Measurements from ENCODE around the gene IAPP.
"Not testable (repeated sequence)": the region's sequence is repeated elsewhere in the genome, so short reads cannot be mapped to it uniquely, and the experiment has no call there.

The IAPP gene

GRCh38 chr12:21413369-21414277 lies 40.9 kb downstream of the IAPP start:
- no peak for TF ChIP-seq CTCF (IDR thresholded peaks at IDR 0.05; ENCODE audit: low read depth, low read length, missing control alignments)
- H3K4me3 ChIP-seq (ENCODE audit: low read depth, low read length): no peak overlapping the region
- DNase-seq (ENCODE audit: low read depth): no peak

GRCh38 chr12:21416511-21417121 lies 43.9 kb downstream of the IAPP start:
- no peak for TF ChIP-seq CTCF (IDR thresholded peaks at IDR 0.05; ENCODE audit: low read depth, low read length, missing control alignments)
- no peak for DNase-seq (ENCODE audit: low read depth)
- H3K4me3 ChIP-seq (ENCODE audit: low read depth, low read length): no peak overlapping the region

- not testable (repeated sequence) for DNase-seq (ENCODE audit: low read depth); H3K4me3 ChIP-seq (ENCODE audit: low read depth, low read length)
Measured at GRCh38 chr12:21418398-21418797, 45.7 kb downstream of the IAPP start.

GRCh38 chr12:21419009-21419699 lies 46.5 kb downstream of the IAPP start:
- H3K4me3 ChIP-seq (ENCODE audit: low read depth, low read length); DNase-seq (ENCODE audit: low read depth): not testable (repeated sequence)

GRCh38 chr12:21428241-21428640 lies 55.5 kb downstream of the IAPP start:
- TF ChIP-seq CTCF (IDR thresholded peaks at IDR 0.05; ENCODE audit: low read depth, low read length, missing control alignments): no peak
- DNase-seq (ENCODE audit: low read depth): no peak
- H3K4me3 ChIP-seq (ENCODE audit: low read depth, low read length): no peak overlapping the region
